Muscle layer of duodenum (tissue), 2 donors: Measurements from ENCODE around the gene RALGDS.

ENCODE experiments used
- H3K27ac ChIP-seq: one replicate; pipeline ENCODE4 v1.7.0; 2013; ENCODE audit warnings: mild to moderate bottlenecking, low read length
- H3K27me3 ChIP-seq: one replicate; pipeline ENCODE4 v1.7.0; 2013; ENCODE audit warnings: low read depth, mild to moderate bottlenecking, control low read depth, low read length
- H3K36me3 ChIP-seq, 2 donors: one replicate each; pipeline ENCODE4 v1.7.0; 2013; ENCODE audit warnings: low read length in 2 of 2, control low read depth in 1 of 2, mild to moderate bottlenecking in 1 of 2; ENCODE audit not compliant: insufficient read depth in 2 of 2, control insufficient read depth in 1 of 2
- H3K4me1 ChIP-seq, 2 donors: one replicate each; pipeline ENCODE4 v1.7.0; 2013; ENCODE audit warnings: low read length in 2 of 2, mild to moderate bottlenecking in 2 of 2, control low read depth in 1 of 2, moderate library complexity in 1 of 2; ENCODE audit not compliant: insufficient read depth in 2 of 2, control insufficient read depth in 1 of 2
- H3K4me3 ChIP-seq, 2 donors: one replicate each; pipeline ENCODE4 v1.7.0; 2013; ENCODE audit warnings: low read length in 2 of 2, low read depth in 1 of 2, mild to moderate bottlenecking in 1 of 2
- H3K9me3 ChIP-seq, 2 donors: one replicate each; pipeline ENCODE4 v1.7.0; 2013; ENCODE audit warnings: low read length in 2 of 2, control low read depth in 1 of 2, mild to moderate bottlenecking in 1 of 2; ENCODE audit not compliant: control insufficient read depth in 1 of 2
- donor health status: healthy.

The RALGDS gene

DNA sequence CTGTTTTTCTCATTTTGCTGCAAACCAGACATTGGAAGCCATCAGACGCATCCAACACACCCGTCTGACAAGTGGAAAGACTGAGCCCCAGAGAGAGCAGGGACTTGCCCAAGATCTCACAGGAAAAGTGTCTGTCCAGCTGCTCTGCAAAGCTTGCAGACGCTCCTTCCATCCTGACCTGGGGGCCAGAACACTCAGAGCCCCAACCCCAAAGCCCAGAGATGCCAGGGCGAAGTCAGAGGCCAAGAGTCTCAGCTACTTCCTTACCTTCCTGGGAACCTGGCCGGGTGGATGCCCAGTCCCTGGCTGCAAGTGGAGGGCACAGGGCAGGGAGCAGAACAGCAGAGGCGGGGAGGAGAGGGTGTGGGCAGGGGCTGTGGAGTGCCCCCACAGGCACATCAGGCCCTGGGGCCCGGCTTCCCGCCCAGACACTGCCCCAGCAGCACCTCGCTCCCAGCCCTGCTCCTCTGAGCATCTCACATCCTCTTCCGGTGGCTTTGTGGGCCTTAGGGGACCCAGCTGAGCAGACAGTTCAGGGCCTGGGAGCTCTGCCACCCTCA is 9.7 kb upstream of the RALGDS start:
- Histone ChIP-seq H3K27me3 (no peaks in the 10 kb centered on the region), H3K4me1 (peaks cover 23 to 61% of the 10 kb centered on the region in 2 donors), H3K36me3 (no peaks in the 10 kb centered on the region), H3K4me3 (no peak overlapping the region), H3K27ac (no peak overlapping the region), H3K9me3 (no peaks in the 10 kb centered on the region)

DNA sequence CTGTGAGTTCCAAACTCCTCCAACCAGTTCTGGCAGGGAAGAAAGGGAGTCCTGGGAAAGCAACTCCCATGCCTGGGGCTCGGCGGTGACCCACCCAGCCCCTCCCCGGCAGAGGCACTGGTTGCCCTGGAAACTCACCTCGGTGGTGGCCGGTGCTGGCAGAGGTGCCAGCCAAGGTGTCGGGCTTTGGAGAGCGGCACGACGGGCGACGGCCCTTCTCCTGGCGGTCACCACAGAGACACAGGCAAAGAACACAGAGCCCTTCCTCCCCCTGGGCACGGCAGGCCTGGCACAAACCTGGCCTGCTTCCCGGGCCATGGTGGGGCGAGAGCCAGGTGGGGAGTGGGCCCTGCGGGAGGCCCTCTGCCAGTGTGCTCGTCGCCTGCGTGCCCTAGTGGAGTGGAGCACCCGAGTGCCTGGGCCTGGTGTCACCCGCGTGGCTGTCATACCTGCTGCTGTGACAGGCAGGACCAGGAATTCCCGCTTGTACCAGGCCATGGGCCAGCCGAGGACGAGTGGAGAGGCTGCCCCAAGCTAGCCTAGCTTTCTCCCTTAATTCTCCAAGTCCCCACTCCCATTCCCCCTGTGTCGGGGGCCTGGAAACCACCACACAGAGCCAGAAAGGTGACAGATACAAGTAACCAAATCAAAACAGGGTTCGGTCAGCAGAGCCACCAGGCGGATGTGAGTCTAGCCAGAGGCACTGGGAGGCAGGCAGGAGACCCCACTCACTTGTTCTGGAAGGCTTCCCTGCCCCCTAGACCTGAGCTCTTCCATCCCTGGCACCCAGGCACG is 8.2 kb upstream of the RALGDS start:
- Histone ChIP-seq H3K4me3 (no peak overlapping the region), H3K27ac (no peak overlapping the region), H3K4me1 (peaks cover 13 to 47% of the 10 kb centered on the region in 2 donors), H3K9me3 (no peaks in the 10 kb centered on the region), H3K36me3 (no peaks in the 10 kb centered on the region), H3K27me3 (no peaks in the 10 kb centered on the region)

- Histone ChIP-seq H3K27ac (no peak overlapping the region), H3K4me3 (no peak overlapping the region), H3K9me3 (no peaks in the 10 kb centered on the region), H3K27me3 (no peaks in the 10 kb centered on the region), H3K36me3 (no peaks in the 10 kb centered on the region), H3K4me1 (peaks cover 5 to 40% of the 10 kb centered on the region in 2 donors)
Observed at GRCh38 chr9:133128152-133128551, 7.1 kb upstream of the RALGDS start.

DNA sequence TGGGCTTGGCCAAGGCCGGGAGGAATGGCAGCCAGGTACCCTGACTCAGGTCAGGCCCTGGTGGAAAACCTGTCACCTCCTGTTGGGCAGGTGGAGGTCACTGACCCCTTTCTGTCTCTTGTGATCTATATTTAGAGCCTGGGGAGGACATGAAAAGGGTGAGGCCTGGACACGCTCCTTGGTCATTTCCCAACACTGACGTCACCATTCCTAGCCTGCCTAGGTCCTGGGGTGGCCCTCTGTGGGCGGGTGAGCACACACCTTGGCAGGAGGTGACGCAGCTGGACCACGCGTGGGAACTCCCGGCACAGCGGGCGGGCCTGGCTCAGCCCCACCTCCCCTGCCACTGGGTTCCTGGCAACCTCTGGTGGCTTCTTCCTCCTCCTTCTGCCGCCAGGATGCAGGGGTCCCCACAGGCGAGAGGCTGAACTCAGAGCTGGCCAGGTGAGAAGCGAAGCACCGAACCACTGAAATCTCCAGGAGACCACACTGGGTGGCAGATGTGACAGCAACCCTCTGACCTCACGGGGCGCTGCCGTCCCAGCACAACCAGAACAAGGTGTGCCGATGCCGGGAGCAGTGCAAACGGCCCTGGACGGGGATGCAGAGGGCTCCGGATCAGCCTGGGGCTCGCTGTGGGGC is 6.4 kb upstream of the RALGDS start:
- no peaks in the 10 kb centered on the region for H3K36me3 ChIP-seq
- H3K4me3 ChIP-seq: no peak overlapping the region
- peak overlapping the region; percentile 56 for H3K27ac ChIP-seq
- no peaks in the 10 kb centered on the region for H3K27me3 ChIP-seq
- no peaks in the 10 kb centered on the region for H3K9me3 ChIP-seq
- H3K4me1 ChIP-seq: peaks cover 2 to 34% of the 10 kb centered on the region in 2 donors

DNA sequence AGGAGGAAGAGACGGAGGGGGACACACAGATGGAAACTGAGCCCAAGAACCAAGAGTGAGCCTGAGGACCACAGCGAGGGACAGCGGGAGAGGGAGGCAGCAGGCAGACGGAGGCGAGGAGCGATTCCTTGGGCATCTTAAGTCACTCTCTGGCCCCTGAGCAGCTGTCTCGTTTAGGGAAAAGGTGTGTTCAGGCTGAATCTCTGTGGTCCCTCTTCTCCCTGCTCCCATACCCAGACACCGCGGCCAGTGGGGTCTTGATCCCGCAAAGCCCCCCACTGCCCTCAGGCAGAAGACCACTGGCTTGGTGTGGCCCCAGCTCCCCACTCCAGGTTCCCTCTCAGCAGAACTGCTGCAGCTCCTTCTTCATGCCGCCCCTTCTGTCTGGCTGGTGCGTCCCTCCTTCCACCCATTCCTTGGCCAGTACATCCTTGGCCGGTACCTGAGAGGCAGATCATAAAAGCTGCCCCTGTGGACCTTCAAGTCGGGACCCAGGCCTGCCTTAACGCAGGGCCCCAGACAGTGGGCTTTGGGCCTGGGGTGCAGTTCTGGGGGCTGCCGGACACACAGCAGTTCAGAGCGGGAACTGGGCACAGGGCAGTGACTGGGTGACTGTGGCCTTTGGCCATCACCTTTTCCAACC is 5.8 kb upstream of the RALGDS start:
- peak overlapping the region; percentile 7 to 32 for H3K4me3 ChIP-seq
- H3K27me3 ChIP-seq: no peaks in the 10 kb centered on the region
- no peaks in the 10 kb centered on the region for H3K36me3 ChIP-seq
- H3K4me1 ChIP-seq: peaks cover 4 to 38% of the 10 kb centered on the region in 2 donors
- H3K27ac ChIP-seq: peak overlapping the region; percentile 56
- H3K9me3 ChIP-seq: no peaks in the 10 kb centered on the region

DNA sequence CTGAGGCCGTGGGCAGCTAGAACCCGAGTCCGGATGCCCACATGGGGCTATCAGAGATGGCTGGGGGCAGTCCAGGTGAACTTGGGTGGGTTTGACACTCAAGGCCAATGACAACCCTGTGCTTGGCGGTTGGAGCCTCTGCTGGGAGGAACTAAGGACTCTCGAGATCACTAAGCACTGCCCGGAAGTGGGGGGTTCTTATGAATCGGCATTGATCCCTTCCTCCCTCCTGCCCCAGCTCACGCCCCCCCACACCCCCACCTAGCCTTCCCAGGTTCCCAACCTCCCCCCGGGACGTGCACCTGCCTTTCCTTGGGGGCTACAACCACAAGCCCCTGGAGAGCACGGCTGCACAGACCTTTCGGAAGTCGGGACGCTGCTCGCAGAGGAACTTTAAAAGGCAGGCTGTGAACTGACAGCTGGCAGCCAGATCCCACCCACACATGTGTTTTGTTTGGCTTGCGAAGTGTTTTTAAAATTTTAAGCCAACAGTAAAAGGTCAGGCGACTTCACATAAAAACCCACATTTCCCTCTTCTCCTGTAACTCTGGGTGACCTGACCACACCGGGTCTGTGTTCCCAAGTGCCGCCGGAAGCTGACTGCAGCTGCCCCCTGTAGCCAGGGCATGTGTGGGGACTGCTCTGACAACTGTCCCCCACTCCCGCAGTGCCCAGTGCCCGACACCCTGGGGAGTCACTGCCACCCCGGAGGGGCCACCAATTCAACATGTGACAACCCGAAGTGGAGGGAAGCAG is 5.1 kb upstream of the RALGDS start:
- H3K36me3 ChIP-seq: no peaks in the 10 kb centered on the region
- no peaks in the 10 kb centered on the region for H3K27me3 ChIP-seq
- peaks cover 3 to 31% of the 10 kb centered on the region in 2 donors for H3K4me1 ChIP-seq
- H3K9me3 ChIP-seq: no peaks in the 10 kb centered on the region
- peak overlapping the region; percentile 56 for H3K27ac ChIP-seq
- peak overlapping the region; percentile 7 to 32 for H3K4me3 ChIP-seq

DNA sequence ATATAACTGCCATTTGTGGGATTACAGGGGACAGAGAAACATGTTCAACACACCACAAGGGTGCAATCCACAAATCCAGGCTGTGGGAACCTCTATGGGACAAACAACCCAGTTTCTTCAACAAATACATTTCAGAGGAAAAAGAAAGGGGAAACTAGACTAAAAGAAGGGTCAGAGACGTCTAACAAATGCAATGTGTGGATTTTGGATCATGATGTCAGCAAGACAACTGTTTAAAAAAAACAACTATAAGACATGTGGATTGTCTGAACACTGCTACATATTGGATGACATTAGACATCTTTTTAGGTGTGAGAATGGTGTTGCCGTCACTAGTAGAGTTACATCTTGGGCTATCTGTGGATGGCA is 3.9 kb upstream of the RALGDS start:
- Histone ChIP-seq H3K36me3 (no peaks in the 10 kb centered on the region), H3K4me1 (peaks cover 4 to 34% of the 10 kb centered on the region in 2 donors), H3K27ac (no peak overlapping the region), H3K27me3 (no peaks in the 10 kb centered on the region), H3K4me3 (no peak overlapping the region), H3K9me3 (no peaks in the 10 kb centered on the region)

- H3K9me3 ChIP-seq: no peaks in the 10 kb centered on the region
- H3K4me1 ChIP-seq: peaks cover 8 to 40% of the 10 kb centered on the region in 2 donors
- no peaks in the 10 kb centered on the region for H3K36me3 ChIP-seq
- no peaks in the 10 kb centered on the region for H3K27me3 ChIP-seq
- H3K27ac ChIP-seq: no peak overlapping the region
- no peak overlapping the region for H3K4me3 ChIP-seq
Observed at GRCh38 chr9:133124123-133124906, 3.3 kb upstream of the RALGDS start.

GRCh38 chr9:133122935-133123611 is 2.0 kb upstream of the RALGDS start:
- H3K27me3 ChIP-seq: no peaks in the 10 kb centered on the region
- H3K4me3 ChIP-seq: no peak overlapping the region
- H3K36me3 ChIP-seq: no peaks in the 10 kb centered on the region
- H3K4me1 ChIP-seq: peaks cover 17 to 52% of the 10 kb centered on the region in 2 donors
- no peaks in the 10 kb centered on the region for H3K9me3 ChIP-seq
- peak overlapping the region; percentile 62 for H3K27ac ChIP-seq

GRCh38 chr9:133122605-133122934 is 1.5 kb upstream of the RALGDS start:
- Histone ChIP-seq H3K36me3 (no peaks in the 10 kb centered on the region), H3K4me1 (peaks cover 21 to 52% of the 10 kb centered on the region in 2 donors), H3K27ac (peak overlapping the region; percentile 43), H3K27me3 (no peaks in the 10 kb centered on the region), H3K9me3 (no peaks in the 10 kb centered on the region), H3K4me3 (no peak overlapping the region)
